WTC11 (cell line): ENCODE results near the gene TANC1. TPM values are rescaled to one million over a fixed set of nuclear protein-coding genes. Genes with fewer than 3 reads are reported as not detected.

ENCODE experiments used
- ATF1 ChIP-seq: sonication (generic); formaldehyde crosslinking; IDR thresholded peaks from 2 replicates; pipeline ENCODE4 v1.8.1; 2023; ENCODE audit warnings: mild to moderate bottlenecking, moderate library complexity, missing genetic modification reagents
- ATF2 ChIP-seq: sonication (generic); formaldehyde crosslinking; IDR thresholded peaks from 2 replicates; pipeline ENCODE4 v1.8.1; 2022; ENCODE audit warnings: low read depth, missing genetic modification reagents, borderline replicate concordance
- CBFB ChIP-seq: sonication (generic); formaldehyde crosslinking; IDR thresholded peaks from 2 replicates; pipeline ENCODE4 v1.8.1; 2022; ENCODE audit warnings: mild to moderate bottlenecking, low read depth, missing genetic modification reagents
- FOXK1 ChIP-seq: sonication (generic); formaldehyde crosslinking; IDR thresholded peaks from 2 replicates; pipeline ENCODE4 v1.8.0; 2022; ENCODE audit warnings: mild to moderate bottlenecking, moderate library complexity, missing genetic modification reagents
- FOXP1 ChIP-seq: sonication (generic); formaldehyde crosslinking; IDR thresholded peaks from 2 replicates; pipeline ENCODE4 v1.8.0; 2022; ENCODE audit warnings: missing genetic modification reagents, mild to moderate bottlenecking, moderate library complexity, borderline replicate concordance
- FOXP4 ChIP-seq: sonication (generic); formaldehyde crosslinking; IDR thresholded peaks from 2 replicates; pipeline ENCODE4 v1.8.0; 2022; ENCODE audit warnings: mild to moderate bottlenecking, missing genetic modification reagents
- GRHL2 ChIP-seq: fragments of 250-450 bp; sonication (Bioruptor Pico); IDR thresholded peaks from 2 replicates; pipeline ENCODE4 v1.8.0; 2022; ENCODE audit warnings: mild to moderate bottlenecking, moderate library complexity; ENCODE audit not compliant: insufficient replicate concordance, severe bottlenecking
- NFYB ChIP-seq: sonication (generic); formaldehyde crosslinking; conservative IDR thresholded peaks from 2 replicates; pipeline ENCODE4 v1.8.0; 2022; ENCODE audit warnings: low read depth, missing genetic modification reagents
- PRDM15 ChIP-seq: sonication (generic); formaldehyde crosslinking; IDR thresholded peaks from 2 replicates; pipeline ENCODE4 v1.8.0; 2022; ENCODE audit warnings: missing genetic modification reagents
- RELA ChIP-seq: sonication (generic); formaldehyde crosslinking; IDR thresholded peaks from 2 replicates; pipeline ENCODE4 v1.8.1; 2022; ENCODE audit warnings: missing genetic modification reagents, mild to moderate bottlenecking, borderline replicate concordance
- RORB ChIP-seq: fragments of 250-450 bp; sonication (Bioruptor Pico); IDR thresholded peaks from 2 replicates; pipeline ENCODE4 v1.9.0; 2021; ENCODE audit warnings: mild to moderate bottlenecking
- TEAD4 ChIP-seq: sonication (generic); formaldehyde crosslinking; IDR thresholded peaks from 2 replicates; pipeline ENCODE4 v1.8.0; 2022; ENCODE audit warnings: mild to moderate bottlenecking, missing genetic modification reagents
- USF2 ChIP-seq: sonication (generic); formaldehyde crosslinking; IDR thresholded peaks from 2 replicates; pipeline ENCODE4 v1.8.1; 2023; ENCODE audit warnings: mild to moderate bottlenecking, missing genetic modification reagents, moderate library complexity
- ZNF423 ChIP-seq: fragments of 250-450 bp; sonication (Bioruptor Pico); IDR thresholded peaks from 2 replicates; pipeline ENCODE4 v2.1.2; 2022; ENCODE audit warnings: mild to moderate bottlenecking, moderate library complexity
- ZNF425 ChIP-seq: fragments of 250-450 bp; sonication (Bioruptor Pico); conservative IDR thresholded peaks from 2 replicates; pipeline ENCODE4 v1.9.0; 2021; ENCODE audit warnings: mild to moderate bottlenecking
- total RNA-seq: library from RNA; stranded (reverse); gene quantifications from 3 replicates; pipeline ENCODE4 v1.2.3, GENCODE V29; 2021
- TF ChIP-seq, protein P1 (sequence below): fragments of 250-450 bp; sonication (Bioruptor Pico); IDR thresholded peaks from 2 replicates; pipeline ENCODE4 v1.9.0; 2021; ENCODE audit warnings: mild to moderate bottlenecking
- TF ChIP-seq, protein P2 (sequence below): sonication (generic); formaldehyde crosslinking; IDR thresholded peaks from 2 replicates; pipeline ENCODE4 v1.8.1; 2023; ENCODE audit warnings: mild to moderate bottlenecking, missing genetic modification reagents
- TF ChIP-seq, protein P3 (sequence below): sonication (generic); formaldehyde crosslinking; IDR thresholded peaks from 2 replicates; pipeline ENCODE4 v1.8.0; 2022; ENCODE audit warnings: mild to moderate bottlenecking, missing genetic modification reagents
- TF ChIP-seq, protein P4 (sequence below): sonication (generic); formaldehyde crosslinking; IDR thresholded peaks from 2 replicates; pipeline ENCODE4 v1.8.1; 2023; ENCODE audit warnings: mild to moderate bottlenecking, moderate library complexity, missing genetic modification reagents
- TF ChIP-seq, protein P5 (sequence below): sonication (generic); formaldehyde crosslinking; IDR thresholded peaks from 2 replicates; pipeline ENCODE4 v1.8.1; 2023; ENCODE audit warnings: mild to moderate bottlenecking, missing genetic modification reagents, borderline replicate concordance

The TANC1 gene
- total RNA-seq, 1 experiment from 2014 or later: 11.6 TPM

DNA sequence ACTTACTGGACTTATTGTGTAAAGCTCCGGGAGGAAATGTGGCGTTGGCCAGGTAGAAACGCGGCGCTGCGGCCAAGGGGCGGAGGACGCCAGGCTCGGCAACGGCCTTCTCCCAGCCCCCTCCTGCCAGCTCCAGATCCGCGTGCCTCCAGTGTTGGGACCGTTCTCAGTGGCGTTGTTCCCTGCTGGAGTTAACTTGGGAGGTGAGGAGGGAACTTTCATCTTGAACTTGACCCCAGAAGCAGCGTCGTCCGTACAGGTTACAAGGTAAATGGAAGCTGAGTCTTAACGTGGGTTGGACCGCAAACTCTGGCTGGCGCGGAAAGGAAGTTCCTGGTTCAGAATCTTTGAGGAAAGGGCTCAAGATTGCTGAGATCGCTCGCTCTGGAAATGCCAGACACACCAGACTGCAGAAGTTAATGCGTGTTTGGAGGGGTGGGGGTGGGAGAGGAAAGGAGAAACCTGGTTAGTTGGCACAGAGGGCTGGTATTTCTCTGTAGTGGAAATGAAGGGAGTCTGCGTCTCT, 1.3 kb downstream of the TANC1 start (continued):
- peak; percentile 43 for TF ChIP-seq PRDM15
- TF ChIP-seq USF2 (CRISPR knock-in tag): no peak
- TF ChIP-seq, protein P1, sequence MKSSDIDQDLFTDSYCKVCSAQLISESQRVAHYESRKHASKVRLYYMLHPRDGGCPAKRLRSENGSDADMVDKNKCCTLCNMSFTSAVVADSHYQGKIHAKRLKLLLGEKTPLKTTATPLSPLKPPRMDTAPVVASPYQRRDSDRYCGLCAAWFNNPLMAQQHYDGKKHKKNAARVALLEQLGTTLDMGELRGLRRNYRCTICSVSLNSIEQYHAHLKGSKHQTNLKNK (CRISPR knock-in tag): no peak
- TF ChIP-seq ATF1: no peak
- TF ChIP-seq ZNF425 (CRISPR knock-in tag): no peak
- no peak for TF ChIP-seq GRHL2
- TF ChIP-seq, protein P2, sequence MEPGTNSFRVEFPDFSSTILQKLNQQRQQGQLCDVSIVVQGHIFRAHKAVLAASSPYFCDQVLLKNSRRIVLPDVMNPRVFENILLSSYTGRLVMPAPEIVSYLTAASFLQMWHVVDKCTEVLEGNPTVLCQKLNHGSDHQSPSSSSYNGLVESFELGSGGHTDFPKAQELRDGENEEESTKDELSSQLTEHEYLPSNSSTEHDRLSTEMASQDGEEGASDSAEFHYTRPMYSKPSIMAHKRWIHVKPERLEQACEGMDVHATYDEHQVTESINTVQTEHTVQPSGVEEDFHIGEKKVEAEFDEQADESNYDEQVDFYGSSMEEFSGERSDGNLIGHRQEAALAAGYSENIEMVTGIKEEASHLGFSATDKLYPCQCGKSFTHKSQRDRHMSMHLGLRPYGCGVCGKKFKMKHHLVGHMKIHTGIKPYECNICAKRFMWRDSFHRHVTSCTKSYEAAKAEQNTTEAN (CRISPR knock-in tag): no peak
- TF ChIP-seq TEAD4: no peak
- no peak for TF ChIP-seq FOXK1 (CRISPR knock-in tag)
- TF ChIP-seq NFYB (CRISPR knock-in tag): no peak
- no peak for TF ChIP-seq FOXP1 (CRISPR knock-in tag)
- 0 out of 2 replicates have a peak, but pooled peaks have one; percentile 23 for TF ChIP-seq FOXP4 (CRISPR knock-in tag)
- TF ChIP-seq RORB (CRISPR knock-in tag): no peak
- TF ChIP-seq ZNF423: no peak
- TF ChIP-seq RELA (CRISPR knock-in tag): no peak
- no peak for TF ChIP-seq ATF2
- TF ChIP-seq, protein P3, sequence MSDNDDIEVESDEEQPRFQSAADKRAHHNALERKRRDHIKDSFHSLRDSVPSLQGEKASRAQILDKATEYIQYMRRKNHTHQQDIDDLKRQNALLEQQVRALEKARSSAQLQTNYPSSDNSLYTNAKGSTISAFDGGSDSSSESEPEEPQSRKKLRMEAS (CRISPR knock-in tag): peak; percentile 40; the same call in 1 of the 2 replicates
- TF ChIP-seq, protein P4, sequence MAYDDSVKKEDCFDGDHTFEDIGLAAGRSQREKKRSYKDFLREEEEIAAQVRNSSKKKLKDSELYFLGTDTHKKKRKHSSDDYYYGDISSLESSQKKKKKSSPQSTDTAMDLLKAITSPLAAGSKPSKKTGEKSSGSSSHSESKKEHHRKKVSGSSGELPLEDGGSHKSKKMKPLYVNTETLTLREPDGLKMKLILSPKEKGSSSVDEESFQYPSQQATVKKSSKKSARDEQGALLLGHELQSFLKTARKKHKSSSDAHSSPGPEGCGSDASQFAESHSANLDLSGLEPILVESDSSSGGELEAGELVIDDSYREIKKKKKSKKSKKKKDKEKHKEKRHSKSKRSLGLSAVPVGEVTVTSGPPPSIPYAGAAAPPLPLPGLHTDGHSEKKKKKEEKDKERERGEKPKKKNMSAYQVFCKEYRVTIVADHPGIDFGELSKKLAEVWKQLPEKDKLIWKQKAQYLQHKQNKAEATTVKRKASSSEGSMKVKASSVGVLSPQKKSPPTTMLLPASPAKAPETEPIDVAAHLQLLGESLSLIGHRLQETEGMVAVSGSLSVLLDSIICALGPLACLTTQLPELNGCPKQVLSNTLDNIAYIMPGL (CRISPR knock-in tag): no peak
- no peak for TF ChIP-seq CBFB
- TF ChIP-seq, protein P5, sequence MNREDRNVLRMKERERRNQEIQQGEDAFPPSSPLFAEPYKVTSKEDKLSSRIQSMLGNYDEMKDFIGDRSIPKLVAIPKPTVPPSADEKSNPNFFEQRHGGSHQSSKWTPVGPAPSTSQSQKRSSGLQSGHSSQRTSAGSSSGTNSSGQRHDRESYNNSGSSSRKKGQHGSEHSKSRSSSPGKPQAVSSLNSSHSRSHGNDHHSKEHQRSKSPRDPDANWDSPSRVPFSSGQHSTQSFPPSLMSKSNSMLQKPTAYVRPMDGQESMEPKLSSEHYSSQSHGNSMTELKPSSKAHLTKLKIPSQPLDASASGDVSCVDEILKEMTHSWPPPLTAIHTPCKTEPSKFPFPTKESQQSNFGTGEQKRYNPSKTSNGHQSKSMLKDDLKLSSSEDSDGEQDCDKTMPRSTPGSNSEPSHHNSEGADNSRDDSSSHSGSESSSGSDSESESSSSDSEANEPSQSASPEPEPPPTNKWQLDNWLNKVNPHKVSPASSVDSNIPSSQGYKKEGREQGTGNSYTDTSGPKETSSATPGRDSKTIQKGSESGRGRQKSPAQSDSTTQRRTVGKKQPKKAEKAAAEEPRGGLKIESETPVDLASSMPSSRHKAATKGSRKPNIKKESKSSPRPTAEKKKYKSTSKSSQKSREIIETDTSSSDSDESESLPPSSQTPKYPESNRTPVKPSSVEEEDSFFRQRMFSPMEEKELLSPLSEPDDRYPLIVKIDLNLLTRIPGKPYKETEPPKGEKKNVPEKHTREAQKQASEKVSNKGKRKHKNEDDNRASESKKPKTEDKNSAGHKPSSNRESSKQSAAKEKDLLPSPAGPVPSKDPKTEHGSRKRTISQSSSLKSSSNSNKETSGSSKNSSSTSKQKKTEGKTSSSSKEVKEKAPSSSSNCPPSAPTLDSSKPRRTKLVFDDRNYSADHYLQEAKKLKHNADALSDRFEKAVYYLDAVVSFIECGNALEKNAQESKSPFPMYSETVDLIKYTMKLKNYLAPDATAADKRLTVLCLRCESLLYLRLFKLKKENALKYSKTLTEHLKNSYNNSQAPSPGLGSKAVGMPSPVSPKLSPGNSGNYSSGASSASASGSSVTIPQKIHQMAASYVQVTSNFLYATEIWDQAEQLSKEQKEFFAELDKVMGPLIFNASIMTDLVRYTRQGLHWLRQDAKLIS (CRISPR knock-in tag): no peak
